Measurements from ENCODE around the gene AP4M1.

Gene AP4M1

DNA sequence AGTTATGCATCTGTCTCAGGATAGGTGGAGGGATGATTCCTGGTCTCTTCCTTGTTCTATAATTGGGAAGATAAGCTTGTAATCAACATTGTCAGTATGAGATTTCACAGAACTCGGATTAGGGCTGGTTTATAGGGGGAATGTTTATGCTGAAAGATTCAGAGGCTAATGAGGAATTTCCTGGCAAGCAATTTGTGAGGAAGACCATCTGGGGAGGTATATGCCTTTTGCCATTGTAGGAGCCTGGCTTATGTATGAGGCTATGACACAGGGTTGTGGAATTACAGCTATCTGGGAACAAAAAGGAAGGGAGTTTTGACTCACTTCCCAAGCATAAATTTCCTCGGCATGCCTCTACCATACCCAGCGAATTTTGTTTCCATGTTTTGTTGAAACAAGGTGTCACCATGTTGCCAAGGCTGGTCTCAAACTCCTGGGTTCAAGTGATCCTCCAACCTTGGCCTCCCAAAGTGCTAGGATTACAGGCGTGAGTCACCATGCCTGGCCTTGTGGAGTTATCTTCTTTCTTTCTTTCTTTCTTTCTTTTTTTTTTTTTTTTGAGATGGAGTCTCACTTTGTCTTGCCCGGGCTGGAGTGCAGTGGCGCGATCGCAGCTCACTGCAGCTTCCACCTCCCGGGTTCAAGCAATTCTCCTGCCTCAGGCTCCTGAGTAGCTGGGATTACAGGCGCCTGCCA is 14.2 kb upstream of the AP4M1 start:
- no peak for DNase-seq

DNA sequence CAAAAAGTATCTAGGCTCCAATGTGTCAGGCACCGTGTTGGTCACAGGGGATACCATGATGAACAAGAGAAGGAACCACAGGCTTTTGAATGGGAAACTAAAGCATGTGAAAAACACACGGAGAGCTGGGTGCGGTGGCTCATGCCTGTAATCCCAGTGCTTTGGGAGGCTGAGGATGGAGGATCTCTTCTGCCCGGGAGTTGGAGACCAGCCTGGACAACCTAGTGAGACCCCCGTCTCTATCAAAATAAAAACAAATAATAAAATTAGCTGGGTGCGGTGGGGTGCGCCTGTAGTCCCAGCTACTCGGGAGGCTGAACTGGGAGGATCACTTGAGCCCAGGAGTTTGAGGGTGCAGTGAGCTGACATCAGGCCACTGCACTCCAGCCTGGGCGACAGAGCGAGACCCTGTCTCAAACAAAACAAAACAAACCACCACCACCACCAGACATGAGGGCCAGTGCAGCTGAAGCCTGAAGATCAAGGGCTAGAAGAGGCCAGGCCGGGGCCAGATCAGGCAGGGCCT is 13.3 kb upstream of the AP4M1 start:
- DNase-seq, result no peak

GRCh38 chr7:100088621-100089457 is 12.6 kb upstream of the AP4M1 start, which contains the start of gene COPS6:
Gene COPS6 (plus strand): TSS chr7:100088969. CDS start chr7:100088991, 22 bp downstream.
- peak; percentile 72 for DNase-seq

DNA sequence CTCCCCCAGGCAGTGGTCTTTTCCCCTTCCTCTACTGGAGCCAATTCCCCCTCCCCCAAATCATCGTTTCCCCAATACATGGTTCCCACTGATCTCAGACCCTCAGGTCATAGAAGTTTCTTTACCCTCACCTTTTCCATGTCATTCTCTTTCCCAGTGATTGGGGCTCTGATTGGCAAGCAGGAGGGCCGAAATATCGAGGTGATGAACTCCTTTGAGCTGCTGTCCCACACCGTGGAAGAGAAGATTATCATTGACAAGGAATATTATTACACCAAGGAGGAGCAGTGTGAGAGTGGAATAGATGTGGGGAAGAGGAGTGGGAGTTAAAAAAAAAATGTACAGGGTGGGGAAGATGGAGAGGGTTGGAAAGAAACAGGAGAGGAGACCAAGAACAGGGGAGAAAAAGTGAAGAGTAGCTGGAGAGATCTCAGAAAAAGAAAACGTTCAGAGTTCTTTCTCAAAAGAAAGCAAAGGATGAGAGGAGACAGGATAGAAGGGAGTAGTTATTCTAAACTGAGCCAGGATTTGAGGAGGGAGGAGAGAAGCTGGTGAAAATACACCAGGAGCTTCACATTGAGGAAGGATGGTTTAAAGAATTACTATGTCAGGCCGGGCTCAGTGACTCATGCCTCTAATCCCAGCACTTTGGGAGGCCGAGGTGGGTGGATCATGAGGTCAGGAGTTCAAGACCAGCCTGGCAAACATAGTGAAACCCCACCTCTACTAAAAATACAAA is 11.8 kb upstream of the AP4M1 start:
- no peak for DNase-seq

GRCh38 chr7:100090527-100091410 is 10.7 kb upstream of the AP4M1 start:
- DNase-seq, result no peak

- peak; percentile 46 for DNase-seq
Measured at GRCh38 chr7:100091411-100092181, 9.8 kb upstream of the AP4M1 start.

- no peak for DNase-seq
Measured at GRCh38 chr7:100093054-100093453, 8.4 kb upstream of the AP4M1 start.

DNA sequence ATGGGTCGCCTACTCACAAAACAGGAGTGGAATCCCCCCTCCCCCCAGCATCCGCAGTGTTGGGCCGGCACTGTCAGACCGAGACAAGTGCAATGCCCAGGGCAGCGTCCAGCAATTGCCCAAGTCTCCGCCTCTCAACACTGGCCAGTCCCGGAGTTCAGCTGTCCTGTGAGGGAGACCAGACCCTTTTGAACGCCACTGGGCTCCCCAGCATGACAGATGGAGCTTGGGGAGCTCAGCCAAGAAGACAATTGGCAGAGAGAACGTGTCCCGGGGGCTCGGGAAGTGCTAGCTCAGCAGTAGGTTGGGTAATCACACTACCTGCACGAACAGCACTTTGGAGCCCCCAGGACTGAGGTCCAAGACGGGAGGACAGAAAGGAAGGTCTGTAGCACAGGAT is 7.9 kb upstream of the AP4M1 start:
- no peak for DNase-seq

DNA sequence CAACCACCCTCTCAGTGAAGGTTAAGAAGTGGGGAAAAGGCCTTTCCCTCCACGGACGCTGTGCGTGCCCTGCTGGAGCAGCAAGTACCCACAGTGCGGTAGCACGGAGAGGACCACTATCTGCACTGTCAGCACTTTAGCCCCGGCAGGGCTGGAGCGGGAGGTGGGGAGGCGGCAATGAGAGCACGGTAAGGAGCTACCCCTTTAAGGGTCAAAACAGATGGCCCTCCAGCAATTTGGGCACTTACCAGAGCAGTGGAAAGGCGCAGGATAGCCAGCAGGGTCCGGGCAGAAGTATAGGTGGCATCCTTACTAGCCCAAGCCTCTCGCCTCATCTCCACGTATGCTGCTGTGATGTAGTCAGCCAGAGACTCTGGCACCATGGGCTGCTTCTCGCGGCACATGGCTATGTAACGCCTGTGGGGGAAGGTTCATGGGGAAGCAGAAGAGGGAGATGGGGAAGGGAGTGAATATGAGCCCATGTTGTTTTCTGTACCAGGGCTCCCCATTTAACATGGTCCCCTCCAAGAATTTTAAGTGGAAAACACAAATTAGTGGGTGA is 7.4 kb upstream of the AP4M1 start:
- no peak for DNase-seq

GRCh38 chr7:100095289-100095688 is 6.2 kb upstream of the AP4M1 start:
- DNase-seq, result no peak

GRCh38 chr7:100095704-100096103 is 5.7 kb upstream of the AP4M1 start:
- no peak for DNase-seq

- DNase-seq, result no peak
Measured at GRCh38 chr7:100098913-100099312, 2.5 kb upstream of the AP4M1 start.

DNA sequence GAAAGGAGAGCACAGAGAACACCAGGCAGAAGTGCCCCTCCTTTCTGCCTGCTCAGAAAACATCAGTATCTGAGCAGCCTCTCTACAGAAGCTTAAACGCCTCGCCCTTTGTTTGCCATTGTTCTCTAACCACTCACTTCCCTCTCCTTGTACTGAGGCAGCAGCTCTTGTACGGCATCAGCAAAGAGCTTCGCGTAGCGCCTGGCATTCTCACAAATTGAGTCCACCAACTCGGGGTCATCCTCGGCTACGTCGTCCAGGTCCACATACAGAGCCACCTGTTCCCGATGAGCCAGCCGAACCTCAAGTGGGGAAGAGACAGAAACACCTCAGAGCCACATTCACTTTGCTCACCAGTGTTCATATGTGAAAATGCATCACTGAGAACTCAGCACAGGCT is 2.0 kb upstream of the AP4M1 start:
- no peak for DNase-seq

DNA sequence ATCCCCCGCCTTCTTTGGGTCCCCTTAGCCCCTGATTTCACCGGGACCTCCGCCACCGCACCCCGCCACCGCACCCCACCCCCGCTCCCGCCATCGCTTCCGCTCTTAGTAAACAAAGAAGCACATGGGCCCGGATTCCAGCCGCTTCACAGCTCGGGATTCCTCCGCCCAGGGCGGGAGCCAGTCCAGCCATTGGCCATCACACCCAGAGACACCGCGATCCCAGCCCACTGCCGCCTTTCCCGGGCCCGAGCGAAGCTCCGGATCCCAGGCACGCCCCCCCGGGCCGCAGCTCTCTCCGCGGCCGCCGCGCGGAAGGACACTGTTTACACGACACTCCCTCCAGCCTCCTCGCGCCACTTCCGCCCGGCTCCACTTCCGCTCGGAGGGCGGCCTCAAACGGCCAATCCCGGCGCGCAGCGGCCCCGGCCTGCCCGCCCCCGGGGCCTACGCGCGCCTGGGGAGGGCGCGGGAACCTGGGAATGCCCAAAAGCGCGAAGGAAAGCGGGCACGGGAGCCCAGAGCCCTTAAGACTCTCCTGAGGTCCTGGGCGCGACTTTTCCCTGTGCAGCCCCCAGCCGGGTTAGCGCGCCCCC is 925 bp upstream of the AP4M1 start:
- peak; percentile 93 for DNase-seq

DNA sequence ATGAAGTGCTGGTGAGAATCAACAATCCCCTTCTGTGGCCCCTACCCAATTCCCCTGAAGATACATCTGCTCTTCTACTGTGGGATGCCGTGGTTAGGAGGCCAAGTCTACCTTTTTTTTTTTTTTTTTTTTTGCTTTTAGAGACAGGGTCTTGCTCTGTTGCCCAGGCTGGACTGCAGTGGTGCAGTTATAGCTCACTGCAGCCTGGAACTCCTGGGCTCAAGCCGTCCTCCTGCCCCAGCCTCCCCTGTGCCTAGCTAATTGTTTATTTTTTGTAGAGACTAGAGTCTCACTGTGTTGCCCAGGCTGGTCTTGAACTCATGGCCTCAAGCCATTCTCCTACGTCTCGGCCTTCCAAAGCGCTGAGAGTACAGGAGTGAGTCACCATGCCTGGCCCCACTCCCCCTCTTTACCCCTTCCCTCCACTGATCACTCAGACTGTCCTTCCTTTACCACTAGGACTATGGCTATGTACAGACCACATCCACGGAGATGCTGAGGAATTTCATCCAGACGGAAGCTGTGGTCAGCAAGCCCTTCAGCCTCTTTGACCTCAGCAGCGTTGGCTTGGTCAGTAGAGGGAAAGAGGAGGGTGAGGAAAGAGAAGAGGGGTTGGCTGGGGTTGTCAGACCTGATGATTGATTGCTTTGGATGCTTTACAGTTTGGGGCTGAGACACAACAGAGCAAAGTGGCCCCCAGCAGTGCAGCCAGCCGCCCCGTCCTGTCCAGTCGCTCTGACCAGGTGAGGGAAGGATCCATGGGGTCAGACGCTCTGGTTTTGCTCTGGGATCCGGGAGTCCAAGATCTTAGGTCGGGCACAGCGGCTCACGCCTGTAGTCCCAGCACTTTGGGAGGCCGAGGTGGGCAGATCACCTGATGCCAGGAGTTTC is 1.8 kb downstream of the AP4M1 start:
- DNase-seq, result no peak

DNA sequence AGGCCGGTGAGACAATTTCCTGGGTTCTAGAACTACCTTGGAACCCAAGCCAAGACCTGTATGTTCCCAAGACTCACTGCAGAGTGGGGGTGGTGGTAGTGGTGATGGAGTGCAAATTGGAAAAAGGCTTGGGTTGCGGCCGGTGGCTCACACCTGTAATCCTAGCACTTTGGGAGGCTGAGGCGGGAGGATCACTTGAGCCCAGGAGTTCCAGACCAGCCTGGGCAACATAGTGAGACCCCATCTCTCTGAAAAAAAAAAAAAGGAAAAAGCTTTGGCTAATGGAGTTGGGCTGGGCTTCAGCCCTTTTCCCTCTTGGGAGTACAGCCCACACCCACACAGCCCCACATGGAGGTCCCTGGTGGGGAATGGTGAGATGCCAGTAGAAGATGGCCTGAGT is 4.1 kb downstream of the AP4M1 start:
- no peak for DNase-seq

- no peak for DNase-seq
Measured at GRCh38 chr7:100106633-100107032, 5.2 kb downstream of the AP4M1 start.

DNA sequence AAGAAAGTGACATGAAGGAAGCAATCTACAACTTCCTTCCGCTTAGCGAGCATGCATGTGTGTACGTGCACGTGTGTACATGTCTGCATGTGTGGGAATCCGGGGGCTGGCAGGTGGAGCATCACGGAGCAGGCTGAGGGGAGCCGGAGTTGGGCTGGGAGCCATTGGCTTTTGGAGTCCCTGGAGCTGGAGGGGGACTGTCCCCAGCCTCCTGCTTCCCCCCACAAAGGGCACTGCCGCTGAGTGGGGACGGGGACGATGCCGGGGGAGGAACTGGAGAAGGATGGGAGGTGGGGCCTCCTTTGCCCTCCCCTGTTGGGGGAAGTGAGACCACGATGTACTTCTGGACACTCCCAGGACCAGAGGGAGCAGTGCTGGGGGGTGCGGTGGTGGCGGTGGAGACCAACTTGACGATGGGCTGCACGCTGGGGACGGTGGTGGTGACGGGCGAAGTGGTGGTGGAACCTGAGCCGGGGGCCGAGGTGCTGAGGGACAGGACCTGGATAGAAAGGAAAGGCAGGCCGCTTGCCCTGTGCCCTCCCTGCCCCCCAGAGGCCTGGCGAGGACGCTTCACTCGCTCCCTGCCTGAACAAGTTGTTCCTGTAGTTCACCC is 5.8 kb downstream of the AP4M1 start:
- DNase-seq, result no peak

GRCh38 chr7:100107890-100108289 is 6.4 kb downstream of the AP4M1 start:
- DNase-seq, result no peak

Data from hematopoietic multipotent progenitor cell treated with erythropoietin and hydrocortisone succinate and interleukin-3 and kit ligand, for 8 days (in vitro differentiated cells).